Cardiac fibroblast (primary cell): ENCODE measurements around the gene HOXA4.

ENCODE experiments used
- DNase-seq, 2 donors: peaks; one replicate each; pipeline versions ENCODE4 v3.0.0 to v3.0.0-alpha.2; 2010; ENCODE audit warnings: low read depth in 2 of 2
- H3K4me3 ChIP-seq, 2 donors: replicated peaks in 1 of 2; 1 replicate in 1 of 2; 2 replicates in 1 of 2; pipeline ENCODE4 v1.5.1; 2011; ENCODE audit warnings: low read depth in 2 of 2, low read length in 2 of 2, mild to moderate bottlenecking in 2 of 2, moderate library complexity in 1 of 2
- TF ChIP-seq, protein P1 (sequence below): IDR thresholded peaks from one replicate; pipeline ENCODE4 v1.5.1; 2011; ENCODE audit warnings: low read depth, mild to moderate bottlenecking, low read length, inconsistent platforms

Gene HOXA4

GRCh38 chr7:27098578-27099451 is 31.7 kb downstream of the HOXA4 start:
- TF ChIP-seq, protein P1, sequence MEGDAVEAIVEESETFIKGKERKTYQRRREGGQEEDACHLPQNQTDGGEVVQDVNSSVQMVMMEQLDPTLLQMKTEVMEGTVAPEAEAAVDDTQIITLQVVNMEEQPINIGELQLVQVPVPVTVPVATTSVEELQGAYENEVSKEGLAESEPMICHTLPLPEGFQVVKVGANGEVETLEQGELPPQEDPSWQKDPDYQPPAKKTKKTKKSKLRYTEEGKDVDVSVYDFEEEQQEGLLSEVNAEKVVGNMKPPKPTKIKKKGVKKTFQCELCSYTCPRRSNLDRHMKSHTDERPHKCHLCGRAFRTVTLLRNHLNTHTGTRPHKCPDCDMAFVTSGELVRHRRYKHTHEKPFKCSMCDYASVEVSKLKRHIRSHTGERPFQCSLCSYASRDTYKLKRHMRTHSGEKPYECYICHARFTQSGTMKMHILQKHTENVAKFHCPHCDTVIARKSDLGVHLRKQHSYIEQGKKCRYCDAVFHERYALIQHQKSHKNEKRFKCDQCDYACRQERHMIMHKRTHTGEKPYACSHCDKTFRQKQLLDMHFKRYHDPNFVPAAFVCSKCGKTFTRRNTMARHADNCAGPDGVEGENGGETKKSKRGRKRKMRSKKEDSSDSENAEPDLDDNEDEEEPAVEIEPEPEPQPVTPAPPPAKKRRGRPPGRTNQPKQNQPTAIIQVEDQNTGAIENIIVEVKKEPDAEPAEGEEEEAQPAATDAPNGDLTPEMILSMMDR, result no peak

DNA sequence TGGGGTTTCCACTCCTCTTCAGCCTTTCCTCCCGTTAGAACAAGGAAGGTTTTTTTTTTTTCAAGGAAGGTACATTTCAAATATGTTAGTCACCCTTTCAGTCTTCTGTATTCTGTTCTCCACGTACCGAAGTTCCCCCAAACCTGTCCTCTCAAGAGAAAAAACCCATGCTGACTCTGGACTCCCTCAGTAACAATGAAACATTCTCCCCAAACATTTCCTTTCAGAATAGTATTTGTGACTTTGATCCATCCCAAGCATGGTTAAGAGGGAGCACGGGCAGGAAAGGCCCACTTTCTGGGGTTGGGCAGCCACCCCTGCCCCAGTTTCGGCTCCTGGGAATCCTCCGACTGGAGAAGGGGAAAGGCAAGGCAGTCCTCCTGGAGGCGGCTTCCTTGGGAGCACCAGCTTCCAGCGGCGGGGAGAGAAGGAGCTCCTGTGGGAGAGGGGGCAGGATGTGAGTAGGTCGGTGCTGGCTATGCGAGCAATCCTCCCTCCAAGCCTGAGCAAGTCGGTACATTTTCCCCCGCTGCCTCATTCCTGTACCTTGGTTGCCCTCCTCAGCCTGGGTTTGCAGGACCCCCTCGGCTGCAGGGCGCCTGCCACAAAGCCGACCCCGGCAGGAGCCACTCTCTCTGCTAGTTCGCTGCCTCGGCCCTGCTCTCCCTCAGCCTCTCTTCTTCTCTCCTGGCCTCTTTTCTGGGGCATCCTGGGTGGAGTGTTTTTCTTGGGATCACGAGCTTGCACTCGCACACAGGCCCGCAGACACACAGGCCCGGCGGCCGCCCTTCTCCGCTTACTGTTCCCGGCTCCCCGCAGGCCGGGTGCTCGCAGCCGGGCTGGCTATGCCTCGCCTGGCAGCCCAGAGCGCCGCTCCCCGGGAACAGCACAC is 32.6 kb downstream of the HOXA4 start:
- H3K4me3 ChIP-seq, result peak overlapping the region; percentile 9 to 18
- DNase-seq, result no peak
- TF ChIP-seq, protein P1, result no peak

More at GRCh38 chr7:27098578-27099451, 31.7 kb downstream of the HOXA4 start:
- peak overlapping the region in 1 of 2 donors; percentile 18 for H3K4me3 ChIP-seq
- DNase-seq, result no peak

DNA sequence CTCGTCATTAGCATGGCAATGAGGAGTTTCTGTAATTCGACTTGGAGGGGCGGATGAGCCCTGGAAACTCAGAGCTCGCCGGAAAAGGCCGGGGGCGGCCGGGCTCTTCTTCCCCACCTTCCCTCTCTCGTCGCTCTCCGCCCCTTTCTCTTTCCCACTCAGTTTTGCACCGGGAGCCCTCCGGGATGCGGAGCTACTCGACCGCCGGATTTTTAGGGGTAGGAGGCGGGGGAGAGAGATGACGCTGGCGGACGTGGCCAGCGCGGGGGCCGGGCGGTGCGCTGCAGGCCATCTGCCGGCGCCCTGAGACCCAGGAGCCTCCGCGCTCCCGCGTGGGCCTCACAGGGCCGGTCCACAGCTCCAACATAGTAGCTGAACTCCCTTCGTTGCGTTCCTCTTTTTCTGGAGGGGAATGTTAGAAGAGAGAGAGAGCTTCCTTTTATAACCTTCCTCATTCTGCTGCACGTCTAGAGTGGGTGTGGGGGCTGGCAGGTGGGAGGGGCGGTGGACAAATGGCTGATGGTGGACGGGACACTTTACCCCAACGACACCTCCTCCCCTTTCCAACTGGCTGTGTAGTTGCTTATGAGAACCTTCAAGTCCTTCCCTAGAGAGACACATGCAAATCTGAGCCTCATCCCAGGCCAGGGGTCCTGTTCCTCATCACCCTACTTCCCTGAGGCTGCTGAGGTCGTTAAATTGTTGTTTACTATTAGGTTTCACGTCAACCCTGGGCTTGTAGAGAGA is 33.6 kb downstream of the HOXA4 start:
- H3K4me3 ChIP-seq, result peak overlapping the region; percentile 40 to 44

GRCh38 chr7:27095897-27096767 is 34.4 kb downstream of the HOXA4 start, which contains the start of gene HOXA1:
Gene HOXA1, minus strand, starts transcription at chr7:27096000. Its CDS starts 88 bp downstream, at chr7:27095912.
- DNase-seq, result peak; percentile 47 to 67
- H3K4me3 ChIP-seq, result peak within 1 kb of the TSS; percentile 40 to 44
- TF ChIP-seq, protein P1, result no peak

More for the DNA sequence above, 33.6 kb downstream of the HOXA4 start:
- TF ChIP-seq, protein P1, result no peak
- DNase-seq, result no peak

DNA sequence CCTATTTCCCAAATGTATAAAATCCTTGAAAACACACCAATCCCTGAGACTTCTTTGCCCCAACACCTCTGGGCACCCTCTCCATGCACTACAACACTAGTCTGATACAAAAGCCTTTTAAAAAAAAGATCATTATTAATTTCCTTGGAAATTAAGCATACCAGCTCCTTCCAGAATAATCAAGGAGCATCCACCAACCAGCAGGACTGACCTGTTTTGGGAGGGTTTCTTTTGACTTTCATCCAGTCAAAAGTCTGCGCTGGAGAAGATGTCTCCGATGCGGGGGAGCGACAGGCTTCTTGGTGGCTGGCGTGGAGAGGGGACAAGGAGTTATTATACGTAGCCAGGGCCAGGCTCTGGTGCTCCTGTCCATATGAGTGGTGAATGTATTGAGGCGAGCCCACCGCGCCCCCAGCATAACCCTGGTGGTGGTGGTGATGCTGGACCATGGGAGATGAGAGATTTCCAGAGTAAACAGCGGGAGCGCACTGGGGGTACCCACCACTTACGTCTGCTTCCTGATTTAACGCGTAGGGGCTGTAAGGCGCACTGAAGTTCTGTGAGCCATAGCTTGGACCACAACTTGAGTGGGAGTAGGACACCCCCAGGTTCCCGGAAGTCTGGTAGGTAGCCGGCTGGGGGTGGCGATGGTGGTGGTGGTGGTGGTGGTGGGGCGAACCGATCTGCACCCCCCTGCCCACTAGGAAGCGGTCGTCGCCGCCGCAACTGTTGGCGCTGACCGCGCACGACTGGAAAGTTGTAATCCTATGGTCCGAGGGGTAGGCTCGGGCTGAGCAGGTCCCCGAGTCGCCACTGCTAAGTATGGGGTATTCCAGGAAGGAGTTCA is 35.3 kb downstream of the HOXA4 start:
- DNase-seq, result no peak
- TF ChIP-seq, protein P1, result no peak
- peak overlapping the region; percentile 21 to 30 for H3K4me3 ChIP-seq
